GM19463 (cell line): ENCODE data around the gene MAP3K5.

Source experiments
- ATAC-seq: cut with Tn5 transposase; IDR thresholded peaks from one replicate; pipeline ENCODE4 v1.9.1; 2021; ENCODE audit warnings: mild to moderate bottlenecking, moderate library complexity; ENCODE audit not compliant: unreplicated experiment

MAP3K5 gene

DNA sequence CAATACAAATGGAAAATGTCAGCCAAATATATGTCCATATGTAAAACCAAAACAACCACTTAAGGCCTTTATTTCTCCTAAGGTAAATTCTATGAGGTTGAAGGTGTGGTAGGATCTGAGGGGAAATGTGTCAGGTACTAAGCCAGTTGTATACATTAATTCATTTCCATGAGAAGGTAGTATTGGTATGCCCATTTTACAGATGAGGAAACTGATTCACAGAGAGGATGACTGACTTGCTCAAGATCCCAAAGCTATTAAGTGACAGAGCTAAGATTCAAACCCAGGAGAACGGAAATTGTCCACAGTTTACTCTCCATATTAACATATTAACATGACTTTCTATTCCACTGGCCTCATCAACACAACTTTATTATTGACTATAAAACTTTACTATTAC, 177.9 kb downstream of the MAP3K5 start:
- no peak for ATAC-seq

DNA sequence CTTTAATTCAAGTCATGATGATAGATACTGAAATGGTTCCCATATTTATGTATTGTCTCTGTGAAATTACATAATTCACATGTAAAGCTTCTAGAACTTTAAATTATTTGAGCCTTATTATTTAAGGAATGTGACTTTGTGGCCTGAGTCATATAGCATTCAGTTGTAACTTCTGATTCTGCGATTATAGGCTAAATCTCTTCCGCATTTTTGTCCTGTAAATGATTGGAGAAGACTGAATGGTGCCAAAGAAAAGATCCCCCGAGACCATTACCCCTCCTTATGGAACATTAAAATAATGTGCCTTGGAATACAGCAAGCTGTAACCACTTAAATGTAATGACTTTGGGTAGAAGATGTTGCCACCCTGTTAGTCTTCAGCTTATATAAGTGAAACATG, 178.8 kb downstream of the MAP3K5 start:
- no peak for ATAC-seq

DNA sequence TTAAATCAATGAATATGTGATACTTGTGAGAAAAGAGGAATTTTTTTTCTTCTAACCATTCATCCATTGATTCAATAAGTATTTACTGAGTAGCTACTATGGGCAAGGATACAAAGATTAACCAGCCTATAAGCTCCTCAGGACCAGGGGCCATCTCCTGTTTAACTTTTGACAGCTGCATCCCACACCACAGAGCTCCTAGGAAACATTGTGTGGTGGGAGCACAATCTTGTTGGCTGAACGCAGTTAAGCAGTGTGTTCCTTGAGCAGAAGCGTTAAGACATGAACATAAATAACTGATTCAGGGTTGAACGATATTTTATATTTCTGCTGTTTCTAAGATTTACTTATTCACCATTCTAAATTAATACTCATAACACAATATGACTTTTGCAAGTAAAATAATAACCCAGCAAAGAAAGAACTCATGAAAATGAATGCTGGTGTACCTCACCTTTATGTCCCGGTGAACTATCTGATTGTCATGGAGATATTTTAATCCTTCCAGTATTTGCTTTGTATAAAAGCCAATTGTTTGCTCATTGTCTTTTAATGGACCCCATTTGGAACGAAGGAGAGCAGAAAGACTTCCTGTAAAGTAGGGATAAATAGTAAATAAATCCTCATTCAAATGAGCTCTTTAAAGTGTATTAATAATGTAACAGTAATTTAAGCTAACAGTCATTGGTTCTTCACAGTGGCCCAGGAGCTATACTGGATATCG, 179.4 kb downstream of the MAP3K5 start:
- ATAC-seq: no peak

DNA sequence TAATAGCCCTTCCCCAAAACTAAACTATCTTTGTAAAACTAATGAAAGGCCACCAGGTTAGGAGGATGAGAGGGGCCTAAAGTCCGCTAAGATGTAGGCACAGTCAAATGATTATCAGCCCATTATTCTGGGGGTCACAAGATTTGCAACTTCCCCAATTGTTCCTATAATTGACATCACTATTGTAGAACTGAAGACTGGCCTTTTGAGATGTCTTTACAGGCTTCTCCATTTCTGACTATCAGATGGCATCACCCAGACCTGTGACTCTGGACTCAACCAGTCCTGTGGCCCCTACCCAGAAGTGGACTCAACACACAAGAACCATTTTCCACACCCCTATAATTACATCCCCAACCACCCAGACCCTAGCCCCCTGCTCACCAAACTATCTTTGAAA, 180.5 kb downstream of the MAP3K5 start:
- no peak for ATAC-seq

DNA sequence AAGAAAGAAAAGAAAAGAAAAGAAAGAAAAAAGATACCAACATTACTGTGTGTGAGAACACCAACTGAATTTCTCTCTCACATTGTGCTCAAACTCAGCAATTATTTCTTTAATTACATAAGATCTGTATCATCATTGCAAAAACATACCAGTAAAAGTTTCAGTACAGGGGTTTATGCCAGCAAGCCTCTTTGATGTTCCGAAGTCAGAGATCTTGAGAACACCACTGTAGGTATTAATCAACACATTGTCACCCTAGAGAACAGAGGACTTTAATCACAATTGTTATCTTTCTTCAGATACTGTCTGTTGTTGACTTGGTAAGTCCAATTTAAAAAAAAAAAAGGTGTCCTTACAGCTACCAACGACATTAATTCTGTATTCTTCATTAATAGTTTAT, 181.1 kb downstream of the MAP3K5 start:
- no peak for ATAC-seq

DNA sequence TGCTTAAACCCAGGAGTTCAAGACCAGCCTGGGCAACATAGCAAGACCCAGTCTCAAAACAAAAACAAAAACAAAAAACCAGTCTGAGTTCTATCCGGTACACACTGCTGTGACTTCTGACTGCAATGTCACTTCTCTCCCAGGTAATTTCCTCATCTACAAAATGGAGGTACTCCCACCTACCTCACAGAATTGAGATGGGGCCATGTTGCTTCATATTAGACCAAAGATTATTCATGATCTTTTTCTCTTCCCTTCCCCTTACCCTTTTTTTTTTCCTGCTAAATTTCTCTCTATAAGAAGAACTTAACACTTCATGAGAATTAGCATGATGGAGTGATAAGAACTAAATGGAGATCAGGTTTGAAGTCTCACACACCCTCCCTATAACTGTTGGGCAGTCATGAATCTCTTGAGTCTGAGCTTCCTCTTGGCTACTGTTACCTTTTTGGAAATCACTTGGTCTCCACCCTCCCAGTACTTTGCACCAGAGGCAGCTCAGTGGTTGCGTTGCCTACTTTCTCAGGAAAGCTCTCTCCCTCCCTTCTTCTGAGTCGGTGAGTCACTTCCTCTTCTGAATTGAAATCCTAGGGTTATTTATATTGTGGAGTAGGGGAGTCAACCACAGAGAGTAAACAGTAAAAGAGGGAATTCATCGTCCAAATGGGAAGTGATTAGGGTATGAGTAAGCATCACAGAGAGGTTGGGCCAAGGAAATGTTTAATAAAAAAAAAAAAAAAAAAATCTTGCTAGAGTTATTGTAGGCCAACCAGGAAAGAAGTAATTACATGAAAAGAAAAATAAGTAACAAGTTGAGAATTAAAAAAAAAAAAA, 182.2 kb downstream of the MAP3K5 start:
- ATAC-seq: no peak

DNA sequence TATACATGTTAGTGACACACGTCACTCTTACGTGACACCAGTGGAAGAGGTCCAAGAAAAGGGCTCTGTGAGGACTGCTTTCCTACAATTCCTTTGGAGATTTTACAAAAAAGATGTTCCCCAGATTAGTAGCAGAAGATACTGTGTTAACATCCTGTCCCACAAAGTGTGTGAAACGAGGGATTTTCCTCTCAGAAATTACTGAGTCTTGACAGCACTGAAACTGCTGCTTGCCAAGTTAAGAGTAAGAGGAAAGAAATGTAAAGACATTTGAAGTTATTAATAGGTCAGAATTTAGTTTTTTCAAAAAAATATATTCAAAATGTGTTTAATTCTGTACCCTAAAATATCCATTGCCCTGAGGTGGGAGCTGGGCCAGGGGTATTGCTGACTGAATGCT, 183.3 kb downstream of the MAP3K5 start:
- ATAC-seq: no peak

DNA sequence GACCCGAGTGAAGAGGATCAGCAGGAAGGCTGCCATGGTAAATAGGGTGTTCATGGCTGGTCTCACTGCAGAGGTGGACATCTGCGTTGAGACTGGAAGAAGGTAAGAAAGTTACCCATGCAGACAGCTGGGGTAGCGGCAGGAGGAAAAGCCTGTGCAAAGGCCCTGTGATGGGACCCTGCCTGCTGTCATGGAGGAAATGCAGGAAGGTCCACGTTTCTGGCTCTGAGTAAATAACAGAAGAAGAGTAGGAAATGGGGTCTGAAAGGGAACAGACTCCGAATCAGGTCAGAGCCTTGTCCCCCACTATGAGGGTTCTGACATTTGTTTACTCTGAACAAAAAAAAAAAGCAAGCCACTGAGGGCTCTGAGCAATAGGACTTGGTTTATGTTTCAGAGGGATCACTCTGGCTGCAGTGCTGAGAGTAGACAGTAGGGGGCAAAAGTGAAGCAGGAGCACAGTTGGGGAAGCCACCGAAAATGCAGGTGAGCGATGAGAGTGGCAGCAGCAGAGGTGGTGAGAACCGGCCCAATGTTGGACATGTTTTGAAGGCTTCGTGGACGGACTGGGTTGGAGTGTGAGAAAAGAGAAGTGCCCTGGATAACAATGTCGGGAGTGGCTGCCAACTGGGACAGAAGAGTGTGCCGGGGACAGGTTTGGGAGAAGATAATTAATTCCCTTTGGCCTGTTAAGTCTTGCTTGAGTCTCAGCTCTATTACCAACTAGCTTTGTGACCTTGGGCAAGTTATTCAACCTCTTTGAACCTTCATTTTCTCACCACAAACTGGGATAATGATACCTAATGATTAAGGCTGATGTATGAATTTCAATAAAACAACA, 184.1 kb downstream of the MAP3K5 start:
- peak; percentile 87 for ATAC-seq

DNA sequence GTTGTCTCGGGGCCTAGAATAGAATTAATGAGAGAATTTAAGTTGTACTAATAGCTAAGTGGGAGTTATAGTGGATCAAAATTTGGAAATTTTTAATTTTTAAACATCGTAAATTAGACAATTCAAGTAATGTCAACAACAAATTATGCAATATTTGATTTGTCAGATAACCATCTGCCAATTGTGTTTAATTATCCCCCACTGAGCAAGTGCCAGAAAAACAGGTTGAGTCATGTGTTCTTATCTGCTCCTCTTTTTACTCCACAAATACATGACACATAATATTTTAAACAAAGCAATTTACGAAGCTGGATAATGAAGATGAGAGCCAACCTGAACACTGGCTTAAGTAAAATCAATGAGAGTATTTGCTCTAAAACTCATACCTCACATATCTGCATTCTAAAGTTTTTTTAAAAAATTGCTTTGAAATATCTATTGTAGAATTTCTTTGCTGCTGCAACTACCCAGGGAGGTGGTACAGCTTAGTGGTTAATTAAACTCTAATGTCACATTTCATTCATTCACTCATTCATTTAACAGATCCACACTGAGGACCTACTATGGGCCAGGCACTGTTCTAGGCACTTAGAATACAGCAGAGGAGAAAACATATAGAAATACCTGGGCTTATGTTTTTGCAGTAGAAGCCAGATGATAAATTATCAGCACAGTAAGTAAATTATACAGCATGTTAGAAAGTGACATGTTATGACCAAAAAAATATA, 184.9 kb downstream of the MAP3K5 start:
- ATAC-seq: no peak

DNA sequence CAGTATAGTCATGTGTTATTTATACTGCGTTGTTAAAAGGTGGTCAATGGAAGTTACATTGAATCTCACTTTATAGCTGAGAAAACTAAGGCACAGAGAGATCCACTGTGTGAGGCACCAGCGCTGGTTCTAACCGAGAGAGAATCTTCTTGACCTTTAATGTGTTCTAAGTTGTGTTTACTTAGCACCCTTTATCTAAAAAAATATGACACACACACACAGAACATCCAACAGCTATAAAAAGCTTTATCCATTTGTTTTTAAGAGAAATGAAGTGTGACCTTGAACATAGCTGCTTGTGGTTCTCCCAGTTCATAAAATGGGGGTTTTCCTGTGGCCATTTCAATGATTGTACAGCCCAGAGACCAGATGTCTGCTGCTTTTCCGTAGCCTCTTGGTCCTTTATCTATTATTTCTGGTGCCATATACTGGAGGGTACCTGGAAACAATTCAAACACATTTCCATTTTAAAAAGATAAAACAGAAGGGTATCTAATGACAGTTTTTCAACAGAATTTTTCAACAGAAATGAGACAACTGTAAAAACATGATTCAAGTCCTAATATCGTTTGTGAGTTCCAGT, 187.3 kb downstream of the MAP3K5 start:
- ATAC-seq: no peak

DNA sequence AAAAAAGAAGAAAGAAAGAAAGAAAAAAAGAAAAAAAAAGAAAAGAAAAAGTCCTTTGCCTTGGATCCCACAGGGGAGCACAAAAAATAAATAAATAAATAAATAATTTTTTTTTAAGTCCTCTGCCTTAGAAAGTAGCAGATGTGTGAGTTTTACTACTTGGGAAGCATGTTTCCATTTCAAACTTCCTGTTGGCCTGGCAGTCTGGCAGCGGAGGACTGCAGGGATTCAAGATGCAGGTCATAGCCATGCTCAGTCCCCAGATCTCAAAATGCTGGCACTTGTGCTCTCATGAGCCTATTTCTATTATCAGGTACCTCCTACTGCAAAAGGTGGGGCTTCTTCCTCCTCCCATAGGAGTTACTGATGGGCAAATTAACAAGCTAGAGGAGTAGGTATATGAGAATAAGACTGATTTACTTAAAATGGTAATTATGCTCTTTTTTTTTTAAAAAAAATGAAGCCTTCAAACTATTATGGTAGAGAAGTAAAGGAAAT, 187.9 kb downstream of the MAP3K5 start:
- ATAC-seq: no peak

DNA sequence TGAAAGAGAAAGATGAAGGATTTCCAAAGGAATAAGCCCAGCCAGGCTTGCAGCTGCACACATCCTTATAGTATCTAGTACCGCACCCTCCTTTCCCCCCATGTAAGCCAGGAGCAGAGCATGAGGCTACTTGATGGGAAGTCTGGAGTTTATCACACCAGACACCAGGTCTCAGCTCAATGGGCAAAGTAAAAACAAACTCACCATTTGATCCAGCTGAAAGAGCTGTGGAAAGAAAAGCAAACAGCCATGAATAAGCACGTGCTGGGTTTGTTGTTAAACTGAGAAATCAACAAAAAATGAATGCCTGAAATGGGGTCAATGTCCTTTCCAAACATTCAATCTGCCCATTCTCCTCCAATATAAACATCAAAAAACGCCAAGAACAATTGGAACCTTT, 191.5 kb downstream of the MAP3K5 start:
- no peak for ATAC-seq

DNA sequence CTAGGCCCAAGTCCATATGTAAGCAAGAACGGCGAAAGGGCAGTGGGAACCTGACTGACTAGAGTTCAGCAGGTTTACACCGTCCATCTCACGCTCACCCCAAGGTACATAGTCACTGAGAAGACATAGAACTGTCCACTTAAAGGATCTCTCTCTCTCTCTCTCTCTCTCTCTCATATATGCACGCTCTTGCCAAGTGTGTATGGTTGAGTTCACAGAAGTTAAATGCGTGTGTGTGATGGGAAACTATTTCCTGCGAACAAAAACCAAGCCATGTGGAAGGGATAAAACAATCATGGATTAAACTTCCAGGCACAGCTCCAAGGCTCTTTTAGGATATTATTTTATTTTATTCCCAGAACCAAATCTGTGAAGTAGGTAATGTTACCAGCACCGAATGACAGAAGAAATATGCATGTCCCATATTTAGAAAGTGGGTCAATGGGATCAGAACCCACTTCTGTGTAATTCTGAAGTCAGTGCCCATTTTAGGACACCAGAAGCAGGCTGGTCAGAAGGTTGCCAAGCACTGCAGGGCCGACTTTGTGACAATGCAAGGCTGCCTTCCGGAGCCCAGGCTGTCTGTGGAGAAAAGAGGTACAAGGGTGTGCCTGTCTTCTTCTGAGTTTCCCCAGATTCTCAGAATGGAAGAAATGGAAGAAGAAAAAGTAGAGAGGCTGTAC, 192.8 kb downstream of the MAP3K5 start:
- no peak for ATAC-seq

DNA sequence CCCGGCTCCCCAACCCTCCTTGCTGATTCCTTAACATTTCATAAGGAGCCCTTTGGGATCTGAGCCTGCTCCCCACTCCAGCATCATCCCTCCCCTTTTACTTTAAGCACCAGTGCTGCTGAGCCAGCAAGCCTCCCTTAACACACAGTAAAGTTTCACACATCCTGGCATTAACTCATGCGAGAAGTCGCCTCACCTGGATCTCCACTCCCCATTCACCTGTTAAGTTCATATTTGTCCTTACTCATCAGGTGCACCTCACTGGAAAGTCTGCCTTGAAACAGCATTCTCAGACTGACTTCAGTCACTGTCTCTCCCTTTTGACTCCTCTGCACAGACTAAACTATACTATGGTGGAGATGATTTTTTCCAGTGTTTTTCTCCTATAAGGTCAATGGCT, 194.2 kb downstream of the MAP3K5 start:
- no peak for ATAC-seq

DNA sequence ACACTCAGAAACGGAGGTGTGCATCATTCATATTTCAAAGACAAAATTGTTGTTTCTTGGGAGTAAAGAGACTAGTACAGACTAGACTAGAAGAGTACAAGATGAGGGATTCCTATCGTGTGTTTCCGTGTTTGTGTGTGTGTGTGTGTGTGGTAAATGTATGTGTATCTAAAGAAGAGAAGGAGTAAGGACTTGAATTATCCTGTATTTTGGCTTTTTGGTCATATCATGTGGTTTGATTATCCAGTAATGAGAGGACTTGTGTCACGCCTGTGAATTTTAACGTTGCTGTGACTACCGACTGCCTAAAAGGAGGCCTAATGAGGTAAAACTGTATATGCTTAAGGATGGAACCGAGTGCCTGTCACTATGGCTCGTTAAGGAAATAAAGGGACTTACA, 197.6 kb downstream of the MAP3K5 start:
- no peak for ATAC-seq

DNA sequence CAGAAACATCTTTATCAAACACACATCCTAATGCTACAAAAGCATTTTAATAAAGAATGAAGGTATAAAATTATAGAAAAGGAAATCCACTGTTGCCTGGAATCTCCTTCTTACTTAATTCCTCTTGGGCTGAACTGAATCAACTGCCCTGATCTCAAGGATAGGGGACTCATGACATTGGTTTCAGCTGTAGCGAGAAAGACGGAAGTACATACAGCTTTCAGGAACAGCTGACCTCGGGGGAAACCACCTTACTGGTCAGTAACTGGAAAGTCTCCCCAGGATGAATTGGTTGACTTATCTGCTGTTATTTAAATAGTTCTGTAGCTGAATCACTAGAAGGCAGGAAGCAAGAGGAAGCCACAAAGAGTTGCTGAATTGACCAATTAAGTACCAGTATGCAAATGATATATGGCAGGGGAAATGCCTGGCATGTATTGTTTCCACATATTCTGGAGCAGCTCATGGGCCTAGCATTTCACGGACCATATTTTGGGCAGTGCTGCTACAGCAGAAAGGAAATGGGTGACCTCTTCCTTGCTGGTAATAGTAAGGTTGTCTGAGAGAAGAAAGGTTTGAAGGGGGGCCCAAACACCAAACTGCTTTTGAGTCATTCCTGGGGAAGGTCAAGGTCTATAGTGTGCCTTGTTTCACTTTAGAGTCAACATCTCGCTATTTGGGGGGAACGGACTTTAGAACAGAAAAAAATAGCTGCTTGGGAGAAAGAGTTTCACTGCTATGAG, 198.4 kb downstream of the MAP3K5 start:
- ATAC-seq: peak; percentile 95

DNA sequence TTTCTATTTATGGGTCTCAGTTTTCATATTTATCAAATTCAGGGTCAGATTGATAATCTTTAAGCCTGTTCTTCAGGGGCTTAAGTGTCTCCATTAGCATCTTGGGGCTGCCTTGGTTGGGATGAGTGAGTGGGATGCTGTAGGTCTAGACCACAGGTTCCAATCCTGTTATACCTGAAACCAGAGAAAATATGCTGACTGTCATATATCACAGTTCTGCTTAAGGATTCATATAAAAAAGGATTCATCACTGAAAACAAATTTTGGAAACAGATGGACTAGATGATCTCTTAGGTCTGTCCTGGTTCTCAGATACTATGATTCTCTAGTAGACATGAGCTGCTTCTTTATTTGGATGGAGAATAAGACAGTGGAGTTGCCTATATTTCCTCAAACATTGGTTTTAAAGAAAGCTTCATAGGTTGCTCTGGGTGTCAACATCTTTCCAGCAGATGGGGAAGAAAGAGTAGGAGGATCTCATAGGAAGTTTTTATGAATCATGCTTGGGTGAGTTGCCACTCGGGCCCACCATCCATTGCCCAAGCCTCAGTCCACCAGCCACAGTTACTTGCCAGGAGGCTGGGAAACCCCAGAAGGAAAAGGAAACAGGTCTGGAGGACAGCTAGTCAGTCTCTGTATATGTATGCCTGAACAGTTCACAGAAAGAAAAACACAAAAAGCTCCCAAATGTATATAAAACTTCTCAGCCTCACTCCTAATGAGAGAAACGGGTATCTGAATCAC, 199.2 kb downstream of the MAP3K5 start:
- ATAC-seq: no peak

DNA sequence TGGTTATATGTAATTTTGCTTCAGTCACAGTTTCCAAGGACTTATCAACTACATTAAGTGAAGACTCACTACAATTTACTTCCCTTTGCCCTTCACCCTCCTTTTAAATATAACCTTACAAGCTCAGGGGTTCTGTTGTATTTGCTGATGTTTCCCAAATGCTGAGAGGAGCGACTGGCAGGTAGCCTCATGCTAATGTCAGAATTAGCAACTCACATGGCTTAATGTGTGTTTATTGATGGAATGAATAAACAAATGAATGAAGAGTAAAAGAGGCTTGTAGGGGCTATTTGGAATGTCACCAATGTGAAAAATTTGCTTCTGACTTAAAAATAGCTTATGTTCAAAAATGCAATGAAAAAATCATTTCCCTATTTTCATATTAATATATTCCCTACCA, 200.7 kb downstream of the MAP3K5 start:
- ATAC-seq: no peak
